HG02623 (cell line): Measurements from ENCODE around the gene EDA.

Experiments
- ATAC-seq: cut with Tn5 transposase; IDR thresholded peaks from one replicate; pipeline ENCODE4 v1.9.1; 2021; ENCODE audit warnings: moderate library complexity; ENCODE audit not compliant: unreplicated experiment

Gene EDA

GRCh38 chrX:69615779-69616456 lies at the start of gene EDA:
EDA (plus strand) TSS chrX:69616113.
- peak; percentile 63 for ATAC-seq

GRCh38 chrX:69568828-69569227 lies 47.1 kb upstream of the EDA start:
- no peak for ATAC-seq

- ATAC-seq: no peak
Observed at GRCh38 chrX:69597399-69597798, 18.5 kb upstream of the EDA start.

- ATAC-seq: no peak
Observed at GRCh38 chrX:69600182-69600581, 15.7 kb upstream of the EDA start.

- no peak for ATAC-seq
Observed at GRCh38 chrX:69603566-69604194, 12.2 kb upstream of the EDA start.

- ATAC-seq: no peak
Observed at GRCh38 chrX:69605521-69605920, 10.4 kb upstream of the EDA start.

GRCh38 chrX:69607616-69608015 lies 8.3 kb upstream of the EDA start:
- no peak for ATAC-seq

GRCh38 chrX:69613946-69614345 lies 2.0 kb upstream of the EDA start:
- ATAC-seq: no peak

- ATAC-seq: no peak
Observed at GRCh38 chrX:69614886-69615285, 1.0 kb upstream of the EDA start.

- ATAC-seq: no peak
Observed at GRCh38 chrX:69615342-69615741, 571 bp upstream of the EDA start.

- ATAC-seq: no peak
Observed at GRCh38 chrX:69616457-69617203, 717 bp downstream of the EDA start.

GRCh38 chrX:69618803-69619202 lies 2.9 kb downstream of the EDA start:
- ATAC-seq: no peak

- no peak for ATAC-seq
Observed at GRCh38 chrX:69626129-69626528, 10.2 kb downstream of the EDA start.

GRCh38 chrX:69627744-69628143 lies 11.8 kb downstream of the EDA start:
- no peak for ATAC-seq

GRCh38 chrX:69630147-69630546 lies 14.2 kb downstream of the EDA start:
- ATAC-seq: no peak

- no peak for ATAC-seq
Observed at GRCh38 chrX:69664693-69665092, 48.8 kb downstream of the EDA start.

- ATAC-seq: no peak
Observed at GRCh38 chrX:69670001-69670555, 54.2 kb downstream of the EDA start.

- no peak for ATAC-seq
Observed at GRCh38 chrX:69674891-69675290, 59.0 kb downstream of the EDA start.

- ATAC-seq: no peak
Observed at GRCh38 chrX:69705818-69706217, 89.9 kb downstream of the EDA start.

GRCh38 chrX:69718102-69718501 lies 102.2 kb downstream of the EDA start:
- ATAC-seq: no peak

- no peak for ATAC-seq
Observed at GRCh38 chrX:69724307-69724706, 108.4 kb downstream of the EDA start.

GRCh38 chrX:69740317-69740716 lies 124.4 kb downstream of the EDA start:
- no peak for ATAC-seq
